ENCODE data around the gene RBFA.

GRCh38 chr18:80059945-80060344, 25.7 kb downstream of the RBFA start:
- TF ChIP-seq CTCF (conservative IDR thresholded peaks at IDR 0.05; ENCODE audit: low read depth, low read length) (no peak), EZH2 (IDR thresholded peaks at IDR 0.05; ENCODE audit: borderline replicate concordance, low read depth, low read length, poor library complexity, severe bottlenecking) (no peak)
